Right lobe of liver (tissue), 6 donors: ENCODE data around the gene APMAP. TPM values are rescaled to one million over a fixed set of nuclear protein-coding genes. Genes with fewer than 3 reads are reported as not detected.

ENCODE experiments used
- ATAC-seq, 4 donors: fragments of 200-7000 bp; cut with Tn5 transposase; one replicate each; pipeline ENCODE4 v1.9.1; 2020; ENCODE audit warnings: mild to moderate bottlenecking in 4 of 4, moderate library complexity in 4 of 4
- DNase-seq, 3 donors: peaks; one replicate each; pipeline ENCODE4 v3.0.0-alpha.2; 2020
- H3K27ac ChIP-seq, 3 donors: fragments of 200-600 bp; one replicate each; pipeline ENCODE4 v1.8.0; 2022
- H3K27me3 ChIP-seq, 2 donors: fragments of 200-600 bp; one replicate each; pipeline ENCODE4 v1.8.0; 2022
- H3K36me3 ChIP-seq, 4 donors: fragments of 200-600 bp; sonication (generic) in 1 of 4; one replicate each; pipeline versions ENCODE4 v1.5.1 to v1.8.0; 2017 to 2022; ENCODE audit warnings: control low read depth in 1 of 4
- H3K4me1 ChIP-seq, 4 donors: fragments of 200-600 bp; sonication (generic) in 1 of 4; one replicate each; pipeline versions ENCODE4 v1.5.1 to v1.8.0; 2017 to 2022; ENCODE audit warnings: control low read depth in 1 of 4
- H3K4me3 ChIP-seq, 3 donors: fragments of 200-600 bp; one replicate each; pipeline ENCODE4 v1.8.0; 2022
- H3K9me3 ChIP-seq, 4 donors: fragments of 200-600 bp; sonication (generic) in 1 of 4; one replicate each; pipeline versions ENCODE4 v1.5.1 to v1.8.0; 2017 to 2022; ENCODE audit warnings: control low read depth in 1 of 4
- POLR2A ChIP-seq: fragments of 450-650 bp; IDR thresholded peaks from one replicate; pipeline ENCODE4 v1.6.1; 2017; ENCODE audit warnings: antibody characterized with exemption, mild to moderate bottlenecking
- WGBS: methylation state at CpG from one replicate; pipeline ENCODE4 v1.1.6; 2018; ENCODE audit warnings: low coverage, low lambda C conversion rate; ENCODE audit not compliant: insufficient coverage; ENCODE audit errors: missing lambda C conversion rate; 5-methylcytosine and 5-hydroxymethylcytosine counted together
- intact Hi-C, 2 donors: fragments of 100-400 bp; cut with DNase I; formaldehyde crosslinking; loops; one replicate each; pipeline versions ENCODE4 v1.11.2 to v1.14.1; 2022
- total RNA-seq, 6 experiments: library from RNA; depleted of rRNA in 2 of 6; stranded (reverse); fragments of >200 nt in 2 of 6; fragmentation: NEBNext Ultra II Directional in 3 of 6; extraction: Animal tissue kit (Norgen Biotek cat#: 25700) in 3 of 6; gene quantifications; one replicate each; pipeline versions ENCODE4 v1.1.0 to v1.2.4, GENCODE V29; 2016 to 2023
- TF ChIP-seq, protein P1 (sequence below), 4 donors: fragments of 200-600 bp in 3 of 4; fragments of 450-650 bp in 1 of 4; IDR thresholded peaks; one replicate each; pipeline versions ENCODE4 v1.5.1 to v1.8.0; 2016 to 2022; ENCODE audit warnings: antibody characterized with exemption in 4 of 4, mild to moderate bottlenecking in 2 of 4
- donor health status: DM: no; HTN: yes; CAD: no.
- donor health status: DM: no; HTN: no; CAD: no.
- donor health status: DM: no; HTN: no; CAD: no.
- donor health status: DM: no; HTN: yes; CAD: no.
- donor health status: DM: no; HTN: yes; CAD: no.

APMAP gene
- total RNA-seq, 6 experiments from 2014 or later: 130 to 210 (median 140) TPM

DNA sequence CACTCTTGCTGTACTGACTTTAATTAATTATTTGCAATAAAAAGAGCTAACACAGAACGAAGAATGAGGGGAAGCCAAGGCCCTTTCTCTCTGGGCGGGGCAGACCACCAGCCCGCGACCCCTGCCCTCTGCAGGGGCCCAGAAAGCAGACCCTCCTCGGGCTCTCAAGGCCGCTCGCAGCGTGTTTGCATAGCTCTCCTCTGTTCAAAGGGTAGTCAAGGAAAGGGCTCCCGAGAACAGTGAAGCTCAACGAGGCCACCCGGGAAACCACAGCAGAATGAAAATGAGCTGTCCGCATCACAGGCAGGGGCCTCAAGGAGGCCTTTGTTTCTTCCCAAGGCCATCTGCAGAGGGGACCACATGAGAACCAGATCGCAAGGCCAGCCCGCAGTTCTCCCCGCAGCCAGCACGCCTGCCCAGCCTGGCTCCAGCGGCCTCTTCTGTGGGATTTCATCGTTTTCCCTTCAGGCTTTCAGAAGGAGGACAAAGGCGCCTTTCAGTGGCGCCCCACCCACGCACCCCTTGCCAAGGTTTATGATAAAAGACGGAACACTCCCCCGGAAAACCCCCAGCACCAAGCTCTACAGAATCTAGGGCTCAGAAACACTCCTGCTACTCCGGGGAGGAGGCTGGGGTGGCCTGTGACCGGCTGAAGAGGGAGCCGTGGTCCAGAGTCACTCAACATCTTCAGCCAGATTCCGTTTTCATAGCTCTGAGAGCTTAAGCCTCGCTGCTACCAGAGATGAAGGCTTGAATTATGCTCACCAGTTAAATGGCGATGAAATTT lies 40.1 kb upstream of the APMAP start:
- Histone ChIP-seq H3K4me1 (peaks cover 0 to 3% (median 0%) of the 10 kb centered on the region in 4 donors), H3K4me3 (no peak overlapping the region), H3K36me3 (no peaks in the 10 kb centered on the region), H3K27ac (no peak overlapping the region), H3K9me3 (no peaks in the 10 kb centered on the region), H3K27me3 (no peaks in the 10 kb centered on the region)
- intact Hi-C loops: no loop called here
- WGBS: 65% methylated on average over 11 of the region's 29 CpGs
- DNase-seq (no peak), ATAC-seq (peak in 1 of 4 donors; percentile 40)
- TF ChIP-seq POLR2A: no peak
- TF ChIP-seq, protein P1, sequence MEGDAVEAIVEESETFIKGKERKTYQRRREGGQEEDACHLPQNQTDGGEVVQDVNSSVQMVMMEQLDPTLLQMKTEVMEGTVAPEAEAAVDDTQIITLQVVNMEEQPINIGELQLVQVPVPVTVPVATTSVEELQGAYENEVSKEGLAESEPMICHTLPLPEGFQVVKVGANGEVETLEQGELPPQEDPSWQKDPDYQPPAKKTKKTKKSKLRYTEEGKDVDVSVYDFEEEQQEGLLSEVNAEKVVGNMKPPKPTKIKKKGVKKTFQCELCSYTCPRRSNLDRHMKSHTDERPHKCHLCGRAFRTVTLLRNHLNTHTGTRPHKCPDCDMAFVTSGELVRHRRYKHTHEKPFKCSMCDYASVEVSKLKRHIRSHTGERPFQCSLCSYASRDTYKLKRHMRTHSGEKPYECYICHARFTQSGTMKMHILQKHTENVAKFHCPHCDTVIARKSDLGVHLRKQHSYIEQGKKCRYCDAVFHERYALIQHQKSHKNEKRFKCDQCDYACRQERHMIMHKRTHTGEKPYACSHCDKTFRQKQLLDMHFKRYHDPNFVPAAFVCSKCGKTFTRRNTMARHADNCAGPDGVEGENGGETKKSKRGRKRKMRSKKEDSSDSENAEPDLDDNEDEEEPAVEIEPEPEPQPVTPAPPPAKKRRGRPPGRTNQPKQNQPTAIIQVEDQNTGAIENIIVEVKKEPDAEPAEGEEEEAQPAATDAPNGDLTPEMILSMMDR (IDR thresholded peaks at IDR 0.05): no peak

DNA sequence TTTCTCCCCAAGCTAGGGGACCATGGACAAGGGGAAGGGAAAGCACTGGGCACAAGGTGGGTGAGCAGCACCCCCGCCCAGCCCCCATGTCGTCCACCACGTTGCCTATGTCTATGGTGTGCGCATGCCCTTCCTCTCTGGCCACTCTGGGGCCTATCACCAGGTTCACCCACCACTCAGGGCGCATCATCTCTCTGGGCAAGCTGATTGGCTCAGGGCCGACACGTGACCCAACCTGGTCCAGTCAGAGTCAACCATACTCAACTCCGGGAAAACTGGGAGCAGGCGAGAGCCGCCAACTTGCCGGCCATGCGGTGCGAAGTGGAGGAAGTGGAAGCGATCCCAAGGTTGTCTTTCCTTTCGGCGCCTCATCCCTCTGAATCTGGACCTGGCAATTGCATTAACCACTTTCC lies 39.5 kb upstream of the APMAP start:
- TF ChIP-seq POLR2A: no peak
- TF ChIP-seq, protein P1 (IDR thresholded peaks at IDR 0.05): no peak
- no peak overlapping the region for H3K27ac ChIP-seq
- H3K4me3 ChIP-seq: no peak overlapping the region
- H3K9me3 ChIP-seq: no peaks in the 10 kb centered on the region
- H3K36me3 ChIP-seq: no peaks in the 10 kb centered on the region
- 100% methylated on average over 8 of the region's 16 CpGs for WGBS
- no peaks in the 10 kb centered on the region for H3K27me3 ChIP-seq
- intact Hi-C loops: no loop called here
- ATAC-seq: no peak
- DNase-seq: no peak
- no peaks in the 10 kb centered on the region for H3K4me1 ChIP-seq

DNA sequence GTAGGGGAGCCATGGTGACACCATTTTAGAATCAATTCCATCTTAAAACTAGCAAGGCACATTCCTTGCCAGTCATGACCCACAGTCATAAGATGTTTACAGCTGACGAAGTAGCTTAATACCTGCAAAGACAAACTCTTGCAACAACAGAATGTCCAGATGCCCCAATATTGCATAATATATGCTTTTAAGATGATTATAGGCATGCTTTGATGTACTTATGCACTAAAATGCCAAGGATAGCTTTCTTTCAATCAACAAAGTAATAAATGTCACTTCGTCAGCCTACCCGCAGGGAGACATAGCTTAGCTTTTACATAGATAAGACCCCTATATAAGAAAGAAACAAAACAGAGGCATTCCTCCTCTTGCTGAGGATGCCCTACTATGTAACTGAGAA lies 38.7 kb upstream of the APMAP start:
- Histone ChIP-seq H3K4me3 (no peak overlapping the region), H3K4me1 (no peaks in the 10 kb centered on the region), H3K9me3 (no peaks in the 10 kb centered on the region), H3K27ac (no peak overlapping the region), H3K36me3 (no peaks in the 10 kb centered on the region), H3K27me3 (no peaks in the 10 kb centered on the region)
- ATAC-seq (no peak), DNase-seq (no peak)
- intact Hi-C loops: no loop called here
- 90% methylated on average over 2 of the region's 3 CpGs for WGBS
- no peak for TF ChIP-seq POLR2A
- TF ChIP-seq, protein P1 (IDR thresholded peaks at IDR 0.05): no peak

DNA sequence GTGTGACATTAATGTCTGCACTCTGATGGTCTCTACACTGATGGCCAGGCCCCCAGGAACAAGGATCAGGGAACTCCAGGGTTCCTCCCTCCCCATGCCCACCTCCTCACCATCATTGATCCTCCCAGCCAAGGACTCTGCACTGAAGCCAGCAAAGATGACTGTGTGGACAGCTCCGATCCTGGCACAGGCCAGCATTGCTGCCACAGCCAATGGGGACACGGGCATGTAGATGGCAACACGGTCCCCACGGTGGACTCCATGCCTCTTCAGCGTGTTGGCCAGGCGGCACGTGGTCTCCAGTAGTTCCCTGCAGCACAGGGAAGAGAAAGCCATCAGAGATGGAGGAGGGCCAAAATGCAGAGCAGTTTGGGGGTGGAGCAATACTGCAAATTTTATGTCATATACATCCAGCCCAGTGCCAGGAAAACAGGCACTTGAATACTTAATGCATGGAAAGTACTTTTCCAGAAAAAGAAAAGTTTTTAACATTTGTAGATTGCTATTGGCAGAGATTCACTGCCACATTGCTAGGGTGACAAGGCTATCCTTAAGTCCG lies 38.2 kb upstream of the APMAP start:
- H3K4me1 ChIP-seq: no peaks in the 10 kb centered on the region
- DNase-seq (no peak), ATAC-seq (peak in 1 of 4 donors; percentile 30)
- H3K27me3 ChIP-seq: no peaks in the 10 kb centered on the region
- intact Hi-C loops: no loop called here
- TF ChIP-seq, protein P1 (IDR thresholded peaks at IDR 0.05): no peak
- TF ChIP-seq POLR2A: no peak
- no peaks in the 10 kb centered on the region for H3K9me3 ChIP-seq
- no peaks in the 10 kb centered on the region for H3K36me3 ChIP-seq
- H3K27ac ChIP-seq: no peak overlapping the region
- 100% methylated on average over 2 of the region's 8 CpGs for WGBS
- H3K4me3 ChIP-seq: no peak overlapping the region
